ENCODE results near the gene C19orf81.

- TF ChIP-seq CTCF (conservative IDR thresholded peaks at IDR 0.05) = peak; percentile 75
- TF ChIP-seq EZH2 (IDR thresholded peaks at IDR 0.05; ENCODE audit: low read depth) = no peak
Measured at GRCh38 chr19:50705422-50706019, 56.3 kb downstream of the C19orf81 start.
